Esophagus squamous epithelium (tissue), 4 donors: ENCODE results near the gene CCDC71L.
"Not testable (repeated sequence)": the region's sequence is repeated elsewhere in the genome, so short reads cannot be mapped to it uniquely, and the experiment has no call there.

ENCODE experiments used
- CTCF ChIP-seq, 6 experiments: fragments of 450-650 bp in 4 of 6; fragments of 200-600 bp in 2 of 6; sonication (generic) in 2 of 6; IDR thresholded peaks; one replicate each; pipeline ENCODE4 v1.5.1; 2016 to 2019; ENCODE audit warnings: antibody characterized with exemption in 6 of 6, mild to moderate bottlenecking in 4 of 6, moderate library complexity in 4 of 6
- POLR2A ChIP-seq, 4 donors: fragments of 450-650 bp; IDR thresholded peaks; one replicate each; pipeline ENCODE4 v1.6.1; 2017; ENCODE audit warnings: antibody characterized with exemption in 4 of 4, mild to moderate bottlenecking in 4 of 4, moderate library complexity in 3 of 4

DNA sequence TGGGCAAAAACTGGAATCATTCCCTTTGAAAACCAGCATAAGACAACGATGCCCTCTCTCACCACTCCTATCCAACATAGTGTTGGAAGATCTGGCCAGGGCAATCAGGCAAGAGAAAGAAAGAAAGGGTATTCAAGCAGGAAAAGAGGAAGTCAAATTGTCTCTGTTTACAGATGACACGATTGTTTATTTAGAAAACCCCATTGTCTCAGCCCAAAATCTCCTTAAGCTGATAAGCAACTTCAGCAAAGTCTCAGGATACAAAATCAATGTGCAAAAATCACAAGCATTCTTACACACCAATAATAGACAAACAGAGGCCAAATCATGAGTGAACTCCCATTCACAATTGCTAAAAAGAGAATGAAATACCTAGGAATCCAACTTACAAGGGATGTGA is 15.5 kb upstream of the CCDC71L start:
- TF ChIP-seq CTCF, POLR2A (IDR thresholded peaks at IDR 0.05): not testable (repeated sequence)
